ENCODE measurements around the gene NDUFA3. TPM values are rescaled to one million over a fixed set of nuclear protein-coding genes. Genes with fewer than 3 reads are reported as not detected.

The NDUFA3 gene
- total RNA-seq, 2 experiments from 2014 or later = 86.3 to 92.4 TPM

GRCh38 chr19:54115109-54116063 is 12.7 kb downstream of the NDUFA3 start, which contains the start of the genes PRPF31 and TFPT:
PRPF31 (plus strand) TSS chr19:54115754; CDS start chr19:54118279, 2,525 bp downstream.
TFPT (minus strand) TSS chr19:54115657; CDS start chr19:54115269, 388 bp downstream.
- Histone ChIP-seq H3K4me1 (ENCODE audit: insufficient read depth, low read length, poor library complexity, severe bottlenecking) (peaks cover 16% of the 10 kb centered on the region), H3K79me2 (ENCODE audit: insufficient read depth, low read depth, low read length) (peaks cover 29% of the 10 kb centered on the region), H3K9me3 (ENCODE audit: low read length) (no peaks in the 10 kb centered on the region), H3K4me3 (ENCODE audit: low read depth, low read length, poor library complexity, severe bottlenecking) (peak within 1 kb of the TSS; percentile 92), H3K4me2 (ENCODE audit: low read length) (peak within 1 kb of the TSS; percentile 94), H3K36me3 (ENCODE audit: insufficient read depth, low read length) (peaks cover 58% of the 10 kb centered on the region), H2AFZ (ENCODE audit: low read length) (peak within 1 kb of the TSS; percentile 10; the same call in 1 of the 2 replicates), H3K27ac (ENCODE audit: low read depth, low read length, poor library complexity, severe bottlenecking) (peak within 1 kb of the TSS; percentile 66), H4K20me1 (ENCODE audit: insufficient read depth, low read length) (0 out of 2 replicates have a peak, but pooled peaks cover 5% of the 10 kb centered on the region), H3K9me2 (ENCODE audit: insufficient read depth, low read length) (no peaks in the 10 kb centered on the region)
- ChIA-PET POLR2A (interaction anchor here (1.5 kb wide), 1 partner anchor 22 kb away, joined by 7 read pairs; the partner anchor contains the start of gene CNOT3), CTCF (ENCODE audit: unreplicated experiment) (interaction anchor here (1.3 kb wide), 1 partner anchor 22 kb away, joined by 6 read pairs; the partner anchor contains the start of gene CNOT3)
- intact Hi-C loops (cut with micrococcal nuclease; ENCODE audit: unreplicated experiment) = loop anchor here (1.0 kb wide), 1 partner anchor 22 kb away; the partner anchor contains the start of gene CNOT3
- peak; percentile 99 for DNase-seq (ENCODE audit: low spot score)
- BruUV-seq (replicated peaks) = TSS peak; percentile 91
- no peak for TF ChIP-seq EZH2phosphoT487 (IDR thresholded peaks at IDR 0.05; ENCODE audit: borderline replicate concordance, low read depth, low read length)
- TF ChIP-seq CTCF (conservative IDR thresholded peaks at IDR 0.05; ENCODE audit: low read length) = no peak

DNA sequence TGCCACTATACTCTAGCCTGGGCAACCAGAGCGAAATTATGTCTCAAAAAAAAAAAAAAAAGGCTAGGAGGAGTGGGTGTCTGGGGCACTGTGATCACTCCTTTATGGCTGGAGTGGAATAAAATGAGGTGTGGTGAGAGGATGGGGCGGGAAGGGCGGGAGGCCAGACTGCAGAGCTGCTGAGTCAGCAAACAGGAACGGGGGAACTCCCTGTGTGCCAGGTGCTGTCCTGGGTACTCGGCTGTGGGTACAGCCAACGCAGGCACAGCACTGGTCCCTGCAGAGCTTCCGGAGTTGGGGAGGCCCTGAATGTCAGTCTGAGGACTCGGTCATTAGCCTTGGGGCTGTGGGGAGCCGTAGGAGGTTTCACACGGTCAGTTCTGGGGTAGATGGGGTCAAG is 18.6 kb downstream of the NDUFA3 start:
- DNase-seq (ENCODE audit: low spot score) = no peak
- POLR2A ChIA-PET = interaction anchor here (0.7 kb wide), 1 partner anchor 38 kb away, joined by 3 read pairs; no protein-coding TSS in a partner anchor
- H3K4me1 ChIP-seq (ENCODE audit: insufficient read depth, low read length, poor library complexity, severe bottlenecking) = peaks cover 9% of the 10 kb centered on the region
- no peak overlapping the region for H3K4me2 ChIP-seq (ENCODE audit: low read length)
- no peak overlapping the region for H3K4me3 ChIP-seq (ENCODE audit: low read depth, low read length, poor library complexity, severe bottlenecking)
- H4K20me1 ChIP-seq (ENCODE audit: insufficient read depth, low read length) = no peaks in the 10 kb centered on the region
- no peaks in the 10 kb centered on the region for H3K9me2 ChIP-seq (ENCODE audit: insufficient read depth, low read length)
- H3K9me3 ChIP-seq (ENCODE audit: low read length) = no peaks in the 10 kb centered on the region
- peaks cover 78% of the 10 kb centered on the region for H3K36me3 ChIP-seq (ENCODE audit: insufficient read depth, low read length)
- BruUV-seq (replicated peaks) = no TSS peak
- TF ChIP-seq CTCF (conservative IDR thresholded peaks at IDR 0.05; ENCODE audit: low read length) (no peak), EZH2phosphoT487 (IDR thresholded peaks at IDR 0.05; ENCODE audit: borderline replicate concordance, low read depth, low read length) (no peak)
- intact Hi-C loops (cut with micrococcal nuclease; ENCODE audit: unreplicated experiment) = no loop called here
- H2AFZ ChIP-seq (ENCODE audit: low read length) = no peak overlapping the region
- H3K27ac ChIP-seq (ENCODE audit: low read depth, low read length, poor library complexity, severe bottlenecking) = no peak overlapping the region
- CTCF ChIA-PET (ENCODE audit: unreplicated experiment) = no interaction called here
- H3K79me2 ChIP-seq (ENCODE audit: insufficient read depth, low read depth, low read length) = peaks cover 15% of the 10 kb centered on the region

Data from OCI-LY7 (cell line).